IgD-negative memory B cell (primary cell): ENCODE measurements around the gene AFAP1. TPM values are rescaled to one million over a fixed set of nuclear protein-coding genes. Genes with fewer than 3 reads are reported as not detected.

ENCODE experiments used
- H3K27ac Mint-ChIP-seq, 3 donors: one replicate each; pipeline ENCODE4 v1.8.0; 2020 to 2022; ENCODE audit warnings: mild to moderate bottlenecking in 3 of 3, mixed read lengths in 3 of 3, moderate library complexity in 1 of 3
- H3K27me3 Mint-ChIP-seq: one replicate; pipeline ENCODE4 v1.8.0; 2021; ENCODE audit warnings: mixed read lengths
- H3K36me3 Mint-ChIP-seq: one replicate; pipeline ENCODE4 v1.8.0; 2020; ENCODE audit warnings: mild to moderate bottlenecking, mixed read lengths
- H3K4me1 Mint-ChIP-seq, 3 donors: one replicate each; pipeline ENCODE4 v1.8.0; 2020 to 2022; ENCODE audit warnings: mixed read lengths in 3 of 3, mild to moderate bottlenecking in 1 of 3
- H3K4me3 Mint-ChIP-seq, 4 donors: one replicate each; pipeline ENCODE4 v1.8.0; 2020 to 2022; ENCODE audit warnings: mild to moderate bottlenecking in 4 of 4, mixed read lengths in 4 of 4, moderate library complexity in 3 of 4
- H3K9me3 Mint-ChIP-seq, 3 donors: one replicate each; pipeline ENCODE4 v1.8.0; 2020 to 2021; ENCODE audit warnings: mixed read lengths in 3 of 3, mild to moderate bottlenecking in 1 of 3
- polyA plus RNA-seq: library from polyadenylated mRNA; unstranded; fragments of 300-500 nt; fragmentation: Illumina TruSeq; gene quantifications from one replicate; pipeline ENCODE4 v1.2.3, GENCODE V29; 2021

The AFAP1 gene
- polyA plus RNA-seq, 1 donor from 2014 or later = 0.20 TPM

DNA sequence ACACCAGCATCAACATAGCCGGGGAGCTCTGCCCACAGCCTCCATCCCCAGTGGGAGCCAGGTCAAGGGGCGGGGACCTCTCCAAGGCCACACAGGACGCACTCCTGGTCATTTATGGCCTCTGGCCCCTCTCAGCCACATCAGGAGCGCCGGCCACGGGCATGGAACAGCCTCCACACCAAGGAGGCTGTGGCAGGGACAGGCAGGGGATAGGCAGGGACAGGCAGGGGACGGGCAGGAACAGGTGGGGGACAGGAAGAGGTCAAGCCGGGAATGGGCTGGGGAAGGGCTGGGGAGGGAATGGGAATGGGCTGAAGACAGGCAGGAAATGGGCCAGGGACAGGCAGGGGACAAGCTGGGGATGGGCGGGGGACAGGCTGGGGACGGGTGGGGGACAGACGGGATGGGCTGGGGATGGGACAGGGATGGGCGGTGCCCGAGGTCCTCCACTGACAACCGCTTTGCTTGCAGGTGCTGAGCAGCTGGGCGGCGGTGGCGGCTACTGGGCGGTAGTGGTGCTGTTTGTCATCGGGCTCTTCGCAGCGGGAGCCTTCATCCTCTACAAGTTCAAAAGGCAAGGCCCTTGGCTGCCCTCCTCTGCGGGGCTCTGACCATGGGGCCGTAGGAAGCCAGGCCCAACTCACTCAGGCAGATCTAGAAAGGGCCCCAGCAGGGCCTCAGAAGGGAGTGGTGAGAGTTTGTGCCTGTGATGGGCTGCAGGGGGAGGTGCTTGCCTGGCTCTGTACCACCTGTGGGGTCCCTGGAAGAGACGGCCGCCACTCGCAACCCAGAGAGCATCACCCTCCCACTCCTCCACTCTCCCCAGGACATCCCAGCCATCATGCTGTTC lies 205.6 kb downstream of the AFAP1 start:
- H3K36me3 Mint-ChIP-seq = no peaks in the 10 kb centered on the region
- H3K27ac Mint-ChIP-seq = no peak overlapping the region
- H3K9me3 Mint-ChIP-seq = no peaks in the 10 kb centered on the region
- no peaks in the 10 kb centered on the region for H3K27me3 Mint-ChIP-seq
- H3K4me1 Mint-ChIP-seq = no peaks in the 10 kb centered on the region
- H3K4me3 Mint-ChIP-seq = no peak overlapping the region

DNA sequence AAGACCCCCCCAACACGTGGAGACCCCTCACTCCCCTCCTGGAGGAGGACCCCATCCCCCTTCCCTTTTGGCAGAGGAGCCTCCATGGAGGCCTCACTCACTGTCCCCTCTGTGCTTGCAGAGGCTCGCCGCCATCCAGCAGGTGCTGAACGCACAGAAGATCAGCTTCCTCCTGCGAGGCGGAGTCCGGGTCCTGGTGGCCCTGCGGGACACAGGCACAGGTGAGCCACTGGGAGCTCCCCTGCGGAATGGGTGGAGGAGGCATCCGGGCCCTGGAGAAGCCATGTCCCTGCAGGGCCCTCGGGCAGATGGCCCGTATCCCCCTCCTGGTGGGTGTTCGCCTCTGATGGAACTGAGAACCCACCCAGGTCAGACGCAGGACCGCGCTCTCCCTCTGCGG lies 206.5 kb downstream of the AFAP1 start:
- no peak overlapping the region for H3K27ac Mint-ChIP-seq
- H3K9me3 Mint-ChIP-seq = no peaks in the 10 kb centered on the region
- H3K4me1 Mint-ChIP-seq = no peaks in the 10 kb centered on the region
- H3K36me3 Mint-ChIP-seq = no peaks in the 10 kb centered on the region
- peak overlapping the region in 1 of 4 donors; percentile 18 for H3K4me3 Mint-ChIP-seq
- peaks cover 3% of the 10 kb centered on the region for H3K27me3 Mint-ChIP-seq

DNA sequence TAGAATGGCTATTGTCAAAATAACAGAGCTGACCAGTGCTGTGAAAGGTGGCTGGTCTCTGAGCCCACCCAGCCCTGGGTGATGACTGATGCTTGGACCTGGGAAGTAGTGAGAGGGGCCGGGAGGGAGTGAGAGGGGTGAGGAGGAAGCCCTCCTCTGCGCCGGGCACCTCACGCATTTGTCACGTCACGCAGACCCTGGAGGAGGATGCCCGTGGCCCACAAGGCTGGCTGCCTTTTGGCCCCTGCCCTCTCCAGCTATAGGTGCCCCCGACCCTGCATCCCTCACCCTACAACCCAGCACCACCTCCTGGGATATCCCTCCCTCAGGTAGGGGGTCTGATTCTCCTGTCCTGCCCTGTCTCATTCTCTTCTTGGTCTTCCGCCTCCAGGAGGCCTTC lies 207.4 kb downstream of the AFAP1 start:
- no peaks in the 10 kb centered on the region for H3K36me3 Mint-ChIP-seq
- H3K9me3 Mint-ChIP-seq = no peaks in the 10 kb centered on the region
- H3K27ac Mint-ChIP-seq = no peak overlapping the region

DNA sequence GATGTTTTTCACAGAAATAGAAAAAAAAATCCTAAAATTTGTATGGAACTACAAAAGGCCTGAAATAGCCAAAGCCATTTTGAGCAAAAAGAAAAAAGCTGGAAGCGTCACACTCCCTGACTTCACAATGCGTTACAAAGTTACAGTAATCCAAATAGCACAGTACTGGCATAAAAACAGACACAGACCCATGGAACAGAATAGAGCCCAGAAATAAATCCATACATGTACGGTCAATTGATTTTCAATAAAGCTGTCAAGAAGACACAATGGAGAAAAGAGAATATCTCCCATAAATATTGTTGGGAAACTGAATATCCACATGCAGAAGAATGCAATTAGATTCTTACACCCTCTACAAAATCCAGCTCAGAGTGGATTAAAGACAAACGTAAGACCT lies 208.2 kb downstream of the AFAP1 start:
- Mint-ChIP-seq H3K9me3 (no peaks in the 10 kb centered on the region), H3K27me3 (peaks cover 3% of the 10 kb centered on the region), H3K27ac (no peak overlapping the region), H3K4me3 (no peak overlapping the region), H3K4me1 (no peaks in the 10 kb centered on the region), H3K36me3 (no peaks in the 10 kb centered on the region)

More for the DNA sequence above, 207.4 kb downstream of the AFAP1 start:
- peaks cover 3% of the 10 kb centered on the region for H3K27me3 Mint-ChIP-seq
- H3K4me3 Mint-ChIP-seq = no peak overlapping the region
- H3K4me1 Mint-ChIP-seq = no peaks in the 10 kb centered on the region

DNA sequence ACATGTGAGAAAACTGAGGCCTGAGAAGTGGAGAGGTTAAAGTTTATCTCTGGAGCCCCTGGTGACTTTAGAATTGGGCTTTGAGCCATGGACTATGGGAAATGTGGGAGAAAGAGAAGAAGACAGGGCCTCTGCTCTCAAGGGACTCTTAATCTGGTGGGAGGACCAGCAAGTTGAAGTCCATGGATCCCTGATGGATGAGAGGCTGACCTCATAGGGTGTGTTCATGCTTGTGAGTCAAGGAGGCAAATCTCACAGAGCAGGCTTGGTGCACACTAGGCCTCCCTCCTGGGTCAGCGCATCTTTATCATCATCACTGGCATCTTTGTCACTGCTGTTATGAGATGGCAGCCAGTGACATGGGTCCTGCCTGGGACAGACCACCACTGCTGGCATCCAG lies 211.9 kb downstream of the AFAP1 start:
- Mint-ChIP-seq H3K36me3 (no peaks in the 10 kb centered on the region), H3K4me1 (no peaks in the 10 kb centered on the region), H3K9me3 (peaks cover 0 to 2% (median 0%) of the 10 kb centered on the region in 3 donors), H3K27ac (no peak overlapping the region), H3K27me3 (peaks cover 3% of the 10 kb centered on the region), H3K4me3 (no peak overlapping the region)

DNA sequence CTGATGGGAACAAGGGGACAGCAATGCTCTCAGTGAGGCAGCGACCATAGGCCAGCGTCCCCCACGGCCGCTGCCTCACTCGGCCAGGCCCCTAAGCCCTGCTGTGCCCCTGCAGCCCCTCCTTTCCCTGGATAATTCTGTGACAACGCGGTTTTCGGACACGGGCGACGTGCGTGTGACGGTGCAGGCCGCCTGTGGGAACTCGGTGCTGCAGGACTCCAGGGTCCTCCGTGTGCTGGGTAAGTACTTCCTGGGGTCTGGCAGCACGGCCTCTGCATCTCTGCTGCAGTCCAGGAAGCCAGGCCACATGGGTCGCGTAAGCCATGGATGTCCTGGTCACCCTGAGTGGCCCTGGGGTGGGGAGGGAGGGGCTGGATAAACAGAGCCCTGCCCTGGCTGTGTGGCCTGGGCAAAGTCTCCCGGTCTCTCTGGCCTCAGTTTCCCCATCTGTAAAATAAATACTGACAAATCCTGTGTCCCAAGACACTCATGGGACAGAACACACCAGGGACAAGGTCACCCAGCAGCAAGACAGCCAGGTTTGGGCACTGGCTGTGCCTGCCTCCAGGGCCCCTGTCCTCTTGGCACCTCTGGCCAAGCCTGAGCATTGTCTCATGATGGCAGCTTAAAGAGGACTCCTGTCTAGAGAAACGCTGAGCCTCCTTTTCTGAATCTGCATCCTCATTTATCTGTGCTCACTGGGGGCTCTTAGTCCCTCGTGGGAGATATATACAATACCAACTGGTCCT lies 212.8 kb downstream of the AFAP1 start:
- H3K27ac Mint-ChIP-seq = no peak overlapping the region
- H3K9me3 Mint-ChIP-seq = peaks cover 0 to 2% (median 0%) of the 10 kb centered on the region in 3 donors
- H3K36me3 Mint-ChIP-seq = no peaks in the 10 kb centered on the region
- no peaks in the 10 kb centered on the region for H3K4me1 Mint-ChIP-seq
- peaks cover 3% of the 10 kb centered on the region for H3K27me3 Mint-ChIP-seq
- H3K4me3 Mint-ChIP-seq = peak overlapping the region in 1 of 4 donors; percentile 63

DNA sequence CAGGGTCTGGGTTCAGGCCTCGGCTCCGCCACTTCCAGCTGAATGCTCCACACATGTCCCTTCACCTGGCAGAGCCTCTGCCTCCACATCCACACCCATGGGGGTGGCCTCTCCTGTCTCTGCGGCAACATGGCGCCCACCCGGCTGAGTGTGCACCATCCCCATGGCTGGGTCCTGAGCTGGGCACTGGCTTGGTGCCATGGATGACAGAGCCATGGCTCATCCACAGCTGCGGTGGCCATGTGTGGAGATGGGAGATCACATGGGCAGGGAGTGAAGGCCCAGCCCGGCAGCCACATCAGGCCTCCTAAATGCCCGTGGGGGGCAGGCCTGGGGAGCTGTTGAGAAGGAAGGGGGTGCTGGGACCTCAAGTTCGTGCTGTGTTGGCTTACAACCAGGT lies 213.7 kb downstream of the AFAP1 start:
- Mint-ChIP-seq H3K27ac (no peak overlapping the region), H3K4me1 (no peaks in the 10 kb centered on the region), H3K4me3 (no peak overlapping the region), H3K36me3 (no peaks in the 10 kb centered on the region), H3K9me3 (peaks cover 0 to 2% (median 0%) of the 10 kb centered on the region in 3 donors), H3K27me3 (peaks cover 3% of the 10 kb centered on the region)

DNA sequence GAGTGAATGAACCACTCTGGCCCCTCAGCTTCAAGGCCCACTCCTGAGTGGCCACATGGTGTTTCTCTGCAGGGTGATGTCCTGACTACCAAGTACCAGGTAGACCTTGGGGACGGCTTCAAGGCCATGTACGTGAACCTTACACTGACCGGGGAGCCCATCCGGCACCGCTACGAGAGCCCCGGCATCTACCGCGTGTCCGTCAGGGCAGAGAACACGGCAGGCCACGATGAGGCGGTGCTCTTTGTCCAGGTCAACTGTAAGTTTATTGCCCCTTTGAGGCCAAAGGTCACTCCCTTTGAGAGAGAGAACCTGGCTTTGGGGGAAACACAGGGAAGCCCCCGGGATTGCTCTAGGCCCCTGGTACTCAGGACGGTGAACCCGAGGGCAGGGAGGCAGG lies 216.0 kb downstream of the AFAP1 start:
- H3K27ac Mint-ChIP-seq = no peak overlapping the region
- no peaks in the 10 kb centered on the region for H3K36me3 Mint-ChIP-seq

DNA sequence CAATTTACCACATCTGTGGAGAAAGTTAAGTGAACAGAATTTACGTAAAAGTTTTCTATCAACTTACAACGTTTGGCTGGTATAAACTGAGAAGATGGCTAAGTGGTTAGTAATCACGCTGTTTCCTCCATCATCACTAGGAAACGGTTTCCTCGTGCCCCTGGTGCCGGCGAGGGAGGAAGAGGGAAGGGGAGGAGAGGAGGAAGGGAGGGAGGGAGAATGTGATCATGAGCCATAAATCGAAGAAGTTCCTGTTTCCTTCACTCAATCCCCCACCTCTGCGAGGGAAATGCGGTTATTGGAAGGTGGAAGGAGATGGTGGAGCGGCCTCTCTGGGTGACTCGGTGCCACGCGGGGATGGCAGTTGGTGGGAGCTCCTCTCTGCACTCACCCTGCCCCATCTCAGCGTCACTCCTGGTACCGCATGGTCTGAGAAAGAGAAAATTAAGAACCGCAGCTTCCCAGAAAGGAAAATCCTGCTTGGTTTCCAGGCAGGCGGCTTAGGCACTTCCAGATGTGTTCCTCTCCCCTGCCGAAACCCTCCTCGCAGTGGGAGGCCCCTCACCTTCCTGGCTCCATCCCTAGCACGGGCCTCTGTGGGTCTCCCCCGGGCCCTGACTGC lies 216.8 kb downstream of the AFAP1 start:
- H3K27me3 Mint-ChIP-seq = peaks cover 6% of the 10 kb centered on the region
- no peak overlapping the region for H3K27ac Mint-ChIP-seq
- no peaks in the 10 kb centered on the region for H3K4me1 Mint-ChIP-seq
- H3K36me3 Mint-ChIP-seq = no peaks in the 10 kb centered on the region
- H3K4me3 Mint-ChIP-seq = no peak overlapping the region
- H3K9me3 Mint-ChIP-seq = peaks cover 0 to 2% (median 0%) of the 10 kb centered on the region in 3 donors

More for the DNA sequence above, 216.0 kb downstream of the AFAP1 start:
- no peaks in the 10 kb centered on the region for H3K4me1 Mint-ChIP-seq
- H3K27me3 Mint-ChIP-seq = peaks cover 7% of the 10 kb centered on the region
- peaks cover 0 to 2% (median 0%) of the 10 kb centered on the region in 3 donors for H3K9me3 Mint-ChIP-seq
- H3K4me3 Mint-ChIP-seq = no peak overlapping the region

DNA sequence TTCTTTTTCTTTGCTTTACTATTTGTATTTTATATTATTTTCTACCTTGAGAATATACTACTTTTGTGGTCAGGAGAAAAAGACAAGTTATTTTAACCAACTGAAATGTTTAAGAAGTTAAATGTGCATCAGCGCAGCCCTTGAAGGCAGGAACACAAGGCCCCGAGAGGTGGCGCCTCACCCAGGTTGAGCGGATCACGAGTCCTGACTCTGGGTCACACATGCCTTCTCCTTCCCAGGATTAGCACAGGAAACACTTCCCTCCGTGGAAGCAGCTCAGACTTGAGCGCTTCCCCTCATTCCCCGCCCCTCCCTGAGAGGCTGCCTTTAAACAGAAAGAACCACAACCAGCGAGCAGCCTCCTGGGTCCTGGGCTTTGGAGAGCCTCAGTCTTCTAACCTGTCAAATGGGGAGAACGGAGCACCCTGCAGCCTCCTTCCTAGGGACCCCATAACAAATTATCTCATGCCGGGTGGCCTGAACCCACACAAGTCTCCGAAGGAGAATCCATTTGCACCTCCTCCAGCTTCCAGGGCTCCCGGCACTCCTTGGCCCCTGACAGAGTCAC lies 217.6 kb downstream of the AFAP1 start:
- no peaks in the 10 kb centered on the region for H3K36me3 Mint-ChIP-seq
- H3K9me3 Mint-ChIP-seq = peaks cover 0 to 2% (median 0%) of the 10 kb centered on the region in 3 donors
- peak overlapping the region in 1 of 4 donors; percentile 12 for H3K4me3 Mint-ChIP-seq
- no peak overlapping the region for H3K27ac Mint-ChIP-seq
- H3K27me3 Mint-ChIP-seq = peaks cover 6% of the 10 kb centered on the region
- H3K4me1 Mint-ChIP-seq = no peaks in the 10 kb centered on the region

DNA sequence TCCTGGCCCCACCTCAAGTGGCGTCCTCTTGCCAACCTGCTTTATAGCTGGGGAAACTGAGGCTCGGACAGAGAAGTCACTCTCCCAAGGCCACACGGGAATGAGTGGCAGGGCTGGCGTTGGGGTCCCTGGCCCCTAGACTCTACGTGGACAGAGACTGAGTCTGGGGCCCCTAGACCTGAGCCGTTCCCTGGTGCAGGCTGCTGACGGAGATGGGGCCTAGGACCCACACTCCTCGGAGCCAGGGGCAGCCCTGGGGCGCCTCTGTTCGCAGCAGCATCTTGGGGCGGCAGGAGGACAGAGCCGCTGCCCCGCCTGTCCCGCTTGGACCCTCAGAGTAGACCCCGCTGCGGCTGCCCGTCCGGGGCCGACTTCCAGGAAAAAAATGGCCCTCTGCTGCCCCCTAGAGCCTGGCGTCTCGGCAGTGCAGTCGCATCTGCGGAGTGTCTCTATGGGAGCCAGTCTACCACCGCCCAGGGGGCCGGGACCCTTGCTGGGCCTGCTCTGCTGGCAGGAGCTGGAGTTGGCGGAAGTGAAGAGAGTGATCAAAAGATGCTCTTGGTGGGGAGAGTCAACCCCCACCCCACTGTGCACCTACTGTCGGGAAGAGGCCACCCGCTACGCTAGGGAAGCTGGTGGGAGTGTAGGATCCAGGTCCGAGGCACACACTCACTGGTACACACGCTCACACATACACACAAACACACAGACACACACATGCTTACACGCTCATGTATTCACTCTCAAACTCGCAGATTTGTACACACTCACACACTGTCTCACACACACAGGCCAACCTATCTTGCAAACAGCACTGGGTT lies 220.1 kb downstream of the AFAP1 start:
- no peak overlapping the region for H3K4me3 Mint-ChIP-seq
- H3K9me3 Mint-ChIP-seq = peaks cover 0 to 2% (median 0%) of the 10 kb centered on the region in 3 donors
- no peak overlapping the region for H3K27ac Mint-ChIP-seq
- H3K27me3 Mint-ChIP-seq = peaks cover 6% of the 10 kb centered on the region
- peaks cover 0 to 3% (median 0%) of the 10 kb centered on the region in 3 donors for H3K4me1 Mint-ChIP-seq
- H3K36me3 Mint-ChIP-seq = peaks cover 2% of the 10 kb centered on the region

DNA sequence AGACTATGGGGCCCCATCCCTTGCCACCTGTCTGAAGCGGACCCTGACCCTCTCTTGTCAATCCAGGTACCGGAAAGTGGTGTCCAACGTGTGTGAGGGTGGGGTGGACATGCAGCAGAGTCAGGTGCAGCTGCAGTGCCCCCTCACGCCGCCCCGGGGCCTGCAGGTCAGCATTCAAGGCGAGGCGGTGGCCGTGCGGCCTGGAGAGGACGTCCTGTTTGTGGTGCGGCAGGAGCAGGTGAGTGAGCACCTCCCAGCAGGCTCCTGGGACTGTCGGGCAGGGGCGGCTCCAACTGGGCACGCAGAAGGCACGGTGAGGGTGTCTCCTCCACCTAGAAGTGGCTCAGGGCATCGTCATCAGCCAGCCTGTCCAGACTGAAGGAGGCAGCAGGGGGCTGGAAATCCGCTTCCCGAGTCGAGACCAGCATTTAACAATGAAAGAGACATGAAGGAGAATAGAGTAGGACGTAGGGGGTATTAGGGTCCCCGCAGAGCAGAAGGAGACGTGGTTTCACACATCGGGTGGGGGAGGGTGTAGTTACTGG lies 221.6 kb downstream of the AFAP1 start:
- Mint-ChIP-seq H3K4me1 (peaks cover 0 to 6% (median 0%) of the 10 kb centered on the region in 3 donors), H3K27ac (no peak overlapping the region), H3K36me3 (peaks cover 2% of the 10 kb centered on the region), H3K4me3 (peak overlapping the region in 1 of 4 donors; percentile 37), H3K9me3 (no peaks in the 10 kb centered on the region), H3K27me3 (peaks cover 6% of the 10 kb centered on the region)

DNA sequence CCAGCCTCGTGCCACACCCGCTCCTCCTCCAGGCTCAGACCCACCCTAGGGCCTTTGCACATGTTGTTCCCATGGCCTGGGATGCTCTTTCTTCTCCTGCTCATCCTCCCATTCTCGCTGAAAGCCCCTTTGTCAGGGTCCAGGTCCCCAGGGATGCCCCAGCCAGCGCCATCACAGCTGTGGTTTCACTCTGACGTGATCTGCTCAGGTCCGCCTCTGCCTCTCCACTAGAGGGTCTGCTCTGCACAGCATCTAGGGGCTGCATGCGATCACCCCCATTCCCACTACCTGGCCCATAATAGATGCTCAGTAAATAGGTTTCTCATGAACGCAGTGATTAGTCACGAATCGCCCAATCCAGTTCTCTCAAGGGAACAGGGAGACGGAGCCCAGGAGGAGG lies 222.5 kb downstream of the AFAP1 start:
- H3K4me3 Mint-ChIP-seq = no peak overlapping the region
- peaks cover 2% of the 10 kb centered on the region for H3K36me3 Mint-ChIP-seq
- peaks cover 0 to 6% (median 0%) of the 10 kb centered on the region in 3 donors for H3K4me1 Mint-ChIP-seq
- H3K27me3 Mint-ChIP-seq = peaks cover 6% of the 10 kb centered on the region
- no peak overlapping the region for H3K27ac Mint-ChIP-seq
- H3K9me3 Mint-ChIP-seq = no peaks in the 10 kb centered on the region
